Naive thymus-derived CD4-positive, alpha-beta T cell (primary cell): ENCODE data around the gene EIF4A2. TPM values are rescaled to one million over a fixed set of nuclear protein-coding genes. Genes with fewer than 3 reads are reported as not detected.

Experiments used
- ATAC-seq: fragments of 150-1000 bp; cut with Tn5 transposase; 2 replicates; pipeline ENCODE4 v1.10.0; 2021; ENCODE audit warnings: mild to moderate bottlenecking, moderate library complexity
- CTCF ChIA-PET: fragments of 350-600 bp; sonication (Branson Sonifier 250); formaldehyde crosslinking; loops from one replicate; lab custom pipeline; 2021; ENCODE audit warnings: antibody characterized with exemption; lab: Charles Lee
- POLR2A ChIA-PET: fragments of 350-600 bp; sonication (Branson Sonifier 250); formaldehyde crosslinking; loops from one replicate; lab custom pipeline; 2021; ENCODE audit warnings: antibody characterized with exemption, inconsistent platforms; lab: Charles Lee
- DNase-seq, 9 donors: peaks; one replicate each; pipeline versions ENCODE4 v3.0.0 to v3.0.0-alpha.2; 2020 to 2022; ENCODE audit warnings: mixed read lengths in 1 of 9
- H3K27ac ChIP-seq: one replicate; pipeline ENCODE4 v1.7.0; 2013; ENCODE audit warnings: mild to moderate bottlenecking, low read depth, low read length, moderate library complexity
- H3K27me3 ChIP-seq, 2 donors: one replicate each; pipeline ENCODE4 v1.7.0; 2013; ENCODE audit warnings: low read length in 2 of 2, mild to moderate bottlenecking in 2 of 2, moderate library complexity in 2 of 2; ENCODE audit not compliant: control insufficient read depth in 2 of 2, insufficient read depth in 2 of 2
- H3K36me3 ChIP-seq, 3 experiments: 1 replicate in 2 of 3; 2 replicates in 1 of 3; pipeline ENCODE4 v1.7.0; 2013; ENCODE audit warnings: low read length in 3 of 3, mild to moderate bottlenecking in 3 of 3, moderate library complexity in 1 of 3; ENCODE audit not compliant: insufficient read depth in 3 of 3, control insufficient read depth in 2 of 3
- H3K4me1 ChIP-seq, 2 donors: one replicate each; pipeline ENCODE4 v1.7.0; 2013; ENCODE audit warnings: low read length in 2 of 2, mild to moderate bottlenecking in 2 of 2, moderate library complexity in 1 of 2; ENCODE audit not compliant: control insufficient read depth in 2 of 2, insufficient read depth in 2 of 2
- H3K4me3 ChIP-seq: 2 replicates; pipeline ENCODE4 v1.7.0; 2013; ENCODE audit warnings: mild to moderate bottlenecking, low read length
- H3K9me3 ChIP-seq, 3 experiments: 1 replicate in 2 of 3; 2 replicates in 1 of 3; pipeline ENCODE4 v1.7.0; 2013; ENCODE audit warnings: low read length in 3 of 3; ENCODE audit not compliant: control insufficient read depth in 2 of 3
- H3K27ac Mint-ChIP-seq, 9 donors: one replicate each; pipeline ENCODE4 v1.8.0; 2020 to 2022; ENCODE audit warnings: mixed read lengths in 9 of 9, mild to moderate bottlenecking in 8 of 9, moderate library complexity in 5 of 9, inconsistent platforms in 2 of 9
- H3K27me3 Mint-ChIP-seq, 5 donors: one replicate each; pipeline ENCODE4 v1.8.0; 2021 to 2022; ENCODE audit warnings: mixed read lengths in 5 of 5, mild to moderate bottlenecking in 1 of 5
- H3K36me3 Mint-ChIP-seq, 5 donors: one replicate each; pipeline ENCODE4 v1.8.0; 2020 to 2022; ENCODE audit warnings: mixed read lengths in 5 of 5, mild to moderate bottlenecking in 3 of 5, inconsistent platforms in 1 of 5
- H3K4me1 Mint-ChIP-seq, 7 donors: one replicate each; pipeline ENCODE4 v1.8.0; 2020 to 2022; ENCODE audit warnings: mixed read lengths in 7 of 7, mild to moderate bottlenecking in 3 of 7, inconsistent platforms in 1 of 7
- H3K4me3 Mint-ChIP-seq, 10 donors: one replicate each; pipeline ENCODE4 v1.8.0; 2020 to 2022; ENCODE audit warnings: mild to moderate bottlenecking in 10 of 10, mixed read lengths in 10 of 10, moderate library complexity in 6 of 10, inconsistent platforms in 2 of 10
- H3K9me3 Mint-ChIP-seq, 11 donors: one replicate each; pipeline ENCODE4 v1.8.0; 2020 to 2022; ENCODE audit warnings: mixed read lengths in 11 of 11, mild to moderate bottlenecking in 4 of 11, inconsistent platforms in 1 of 11, moderate library complexity in 1 of 11
- intact Hi-C, 2 donors: fragments of 100-400 bp; cut with micrococcal nuclease; formaldehyde crosslinking; loops; one replicate each; pipeline ENCODE4 v1.15.1; 2023
- polyA plus RNA-seq, 2 donors: library from polyadenylated mRNA; unstranded; fragments of 300-500 nt; fragmentation: Illumina TruSeq; gene quantifications; one replicate each; pipeline ENCODE4 v1.2.3, GENCODE V29; 2021
- total RNA-seq, 6 experiments: library from RNA in 5 of 6; stranded (reverse) in 5 of 6; gene quantifications; 1 replicate in 5 of 6; 2 replicates in 1 of 6; pipeline ENCODE4 v1.2.3 and lab custom pipeline; 2021 to 2026

Gene EIF4A2
- total RNA-seq: 100 to 1,000 TPM; 401 to 804 (median 650) TPM
- 100 to 1,000 TPM; 237 to 329 TPM for polyA plus RNA-seq
- 1,271 reads per million, percentile 99 among the genes with 10 or more reads in this experiment for total RNA-seq (lab: John Stamatoyannopoulos, UW)

- Mint-ChIP-seq H3K4me1 (peaks cover 22 to 59% (median 51%) of the 10 kb centered on the region in 7 donors), H3K36me3 (peaks cover 13 to 47% (median 44%) of the 10 kb centered on the region in 5 donors), H3K4me3 (peak within 1 kb of the TSS; percentile 95 to 100 (median 99)), H3K27me3 (peaks cover 0 to 3% (median 0%) of the 10 kb centered on the region in 5 donors), H3K27ac (peak within 1 kb of the TSS; percentile 96 to 100 (median 99)), H3K9me3 (peaks cover 0 to 20% (median 0%) of the 10 kb centered on the region in 11 donors)
- ChIA-PET POLR2A (interaction anchor here (0.7 to 5.8 kb wide), 37 partner anchors 9 to 1197 kb away, joined by 3 to 168 read pairs (median 5); partner anchors contain the start of genes DNAJB11, RFC4, RPL39L and SENP2), CTCF (interaction anchor here (1.3 to 1.6 kb wide), 2 partner anchors 10 to 166 kb away, joined by 6 to 7 read pairs; no protein-coding TSS in a partner anchor)
- DNase-seq (peak; percentile 87 to 93 (median 91)), ATAC-seq (peak; percentile 86)
- no peaks in the 10 kb centered on the region for H3K9me3 ChIP-seq
- no peaks in the 10 kb centered on the region for H3K27me3 ChIP-seq
- H3K4me3 ChIP-seq: peak within 1 kb of the TSS; percentile 88
- H3K27ac ChIP-seq: peak within 1 kb of the TSS; percentile 97
- H3K36me3 ChIP-seq: peaks cover 40 to 49% (median 40%) of the 10 kb centered on the region in 3 experiments
- H3K4me1 ChIP-seq: peaks cover 37 to 39% of the 10 kb centered on the region in 2 donors
- intact Hi-C loops: loop anchor here (1.0 to 10.0 kb wide), 14 partner anchors 11 to 1968 kb away; partner anchors contain the start of genes DNAJB11 (in 2 of the 2), RFC4 (in 2 of the 2), ETV5 (in 1 of the 2) and RPL39L (in 1 of the 2)
These were observed at the start of gene EIF4A2 for GRCh38 chr3:186783058-186783730. Gene EIF4A2, plus strand, starts transcription at chr3:186783577. Its CDS starts 34 bp downstream, at chr3:186783611.

- H3K9me3 ChIP-seq: no peaks in the 10 kb centered on the region
- H3K27ac ChIP-seq: no peak overlapping the region
- ATAC-seq (no peak), DNase-seq (no peak)
- POLR2A ChIA-PET: no interaction called here
- Mint-ChIP-seq H3K9me3 (no peaks in the 10 kb centered on the region), H3K27me3 (peaks cover 0 to 5% (median 0%) of the 10 kb centered on the region in 5 donors), H3K36me3 (peaks cover 0 to 20% (median 9%) of the 10 kb centered on the region in 5 donors), H3K4me3 (no peak overlapping the region), H3K4me1 (peaks cover 0 to 7% (median 5%) of the 10 kb centered on the region in 7 donors), H3K27ac (no peak overlapping the region)
- CTCF ChIA-PET: no interaction called here
- no peaks in the 10 kb centered on the region for H3K4me1 ChIP-seq
- intact Hi-C loops: no loop called here
- H3K27me3 ChIP-seq: no peaks in the 10 kb centered on the region
- H3K4me3 ChIP-seq: no peak overlapping the region
- no peaks in the 10 kb centered on the region for H3K36me3 ChIP-seq
These were observed 40.6 kb upstream of the EIF4A2 start for GRCh38 chr3:186742618-186743380.

DNA sequence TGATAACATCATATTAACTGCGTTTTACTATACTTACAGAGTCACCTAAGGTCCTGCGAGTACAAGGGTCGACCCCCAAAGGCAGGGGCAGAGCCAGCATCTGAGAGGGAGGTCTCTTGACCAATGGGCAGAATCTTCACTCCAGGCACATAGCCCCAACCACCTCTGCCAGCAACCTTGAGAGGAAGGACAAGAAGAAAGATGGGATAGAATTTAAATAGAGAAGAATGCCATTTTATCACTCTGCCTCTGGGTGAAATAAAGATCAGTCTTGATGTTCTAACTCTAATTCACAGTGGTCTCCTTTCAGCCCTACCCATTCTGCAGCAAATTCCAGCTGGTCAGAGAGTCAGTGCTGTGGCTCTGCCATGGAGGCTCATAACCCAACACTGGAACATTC lies 39.7 kb upstream of the EIF4A2 start:
- no peaks in the 10 kb centered on the region for H3K27me3 ChIP-seq
- ATAC-seq (no peak), DNase-seq (no peak)
- peaks cover 0 to 20% (median 9%) of the 10 kb centered on the region in 5 donors for H3K36me3 Mint-ChIP-seq
- intact Hi-C loops: no loop called here
- H3K4me3 Mint-ChIP-seq: no peak overlapping the region
- peaks cover 0 to 12% (median 5%) of the 10 kb centered on the region in 7 donors for H3K4me1 Mint-ChIP-seq
- no peak overlapping the region for H3K27ac Mint-ChIP-seq
- no peaks in the 10 kb centered on the region for H3K4me1 ChIP-seq
- ChIA-PET POLR2A (no interaction called here), CTCF (no interaction called here)
- H3K27me3 Mint-ChIP-seq: peaks cover 0 to 5% (median 0%) of the 10 kb centered on the region in 5 donors
- H3K27ac ChIP-seq: no peak overlapping the region
- no peaks in the 10 kb centered on the region for H3K9me3 ChIP-seq
- H3K36me3 ChIP-seq: no peaks in the 10 kb centered on the region
- no peaks in the 10 kb centered on the region for H3K9me3 Mint-ChIP-seq
- H3K4me3 ChIP-seq: no peak overlapping the region

DNA sequence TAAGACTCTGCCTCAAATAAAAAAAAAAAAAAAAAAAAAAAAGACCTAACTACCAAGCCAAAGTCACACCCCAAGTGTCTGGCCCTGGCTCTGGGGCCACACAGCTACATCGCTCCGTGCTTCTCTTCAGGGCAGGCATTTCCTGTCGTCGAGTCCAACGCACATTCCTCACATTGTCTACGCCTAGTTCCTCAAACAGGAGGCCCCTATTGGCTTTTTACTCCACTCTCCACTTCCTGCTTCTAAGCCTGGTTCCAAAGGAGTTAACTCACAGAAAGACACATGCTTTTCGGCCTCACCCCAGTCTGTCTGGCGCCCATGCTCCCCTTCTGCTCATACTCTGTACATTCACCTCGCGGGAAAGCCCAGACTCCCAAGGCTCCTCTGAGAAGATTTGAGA lies 37.4 kb upstream of the EIF4A2 start:
- H3K27me3 Mint-ChIP-seq: peaks cover 0 to 5% (median 0%) of the 10 kb centered on the region in 5 donors
- H3K36me3 ChIP-seq: no peaks in the 10 kb centered on the region
- intact Hi-C loops: no loop called here
- ChIA-PET CTCF (no interaction called here), POLR2A (no interaction called here)
- no peak overlapping the region for H3K4me3 ChIP-seq
- ATAC-seq (peak; percentile 68), DNase-seq (peak in 3 of 9 donors; percentile 2 to 7 (median 4))
- no peaks in the 10 kb centered on the region for H3K9me3 Mint-ChIP-seq
- no peaks in the 10 kb centered on the region for H3K4me1 ChIP-seq
- no peaks in the 10 kb centered on the region for H3K9me3 ChIP-seq
- H3K36me3 Mint-ChIP-seq: peaks cover 0 to 11% (median 5%) of the 10 kb centered on the region in 5 donors
- no peaks in the 10 kb centered on the region for H3K27me3 ChIP-seq
- H3K27ac ChIP-seq: no peak overlapping the region
- H3K27ac Mint-ChIP-seq: no peak overlapping the region
- peaks cover 0 to 12% (median 5%) of the 10 kb centered on the region in 7 donors for H3K4me1 Mint-ChIP-seq
- H3K4me3 Mint-ChIP-seq: peak overlapping the region in 2 of 10 donors; percentile 16 to 59

DNA sequence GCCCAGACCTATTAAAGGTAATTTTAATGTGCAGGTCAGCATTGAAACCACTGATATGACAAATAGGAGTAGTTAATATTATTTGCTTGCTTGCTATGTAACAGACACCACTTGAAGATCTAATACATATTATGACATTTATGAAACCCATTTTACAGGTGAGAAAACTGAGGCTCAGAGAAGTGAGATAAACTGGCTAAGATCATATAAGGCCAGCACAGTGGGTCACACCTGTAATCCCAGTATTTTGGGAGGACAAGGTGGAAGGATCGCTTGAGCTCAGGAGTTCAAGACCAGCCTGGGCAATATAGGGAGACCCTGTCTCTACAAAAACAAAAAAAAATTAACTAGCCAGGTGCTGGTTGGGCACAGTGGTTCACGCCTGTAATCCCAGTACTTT lies 33.1 kb upstream of the EIF4A2 start:
- ChIA-PET CTCF (no interaction called here), POLR2A (no interaction called here)
- peaks cover 0 to 12% (median 5%) of the 10 kb centered on the region in 7 donors for H3K4me1 Mint-ChIP-seq
- Histone ChIP-seq H3K36me3 (no peaks in the 10 kb centered on the region), H3K4me1 (no peaks in the 10 kb centered on the region), H3K4me3 (no peak overlapping the region), H3K27me3 (no peaks in the 10 kb centered on the region), H3K27ac (no peak overlapping the region), H3K9me3 (no peaks in the 10 kb centered on the region)
- intact Hi-C loops: no loop called here
- H3K9me3 Mint-ChIP-seq: no peaks in the 10 kb centered on the region
- ATAC-seq (no peak), DNase-seq (no peak)
- H3K4me3 Mint-ChIP-seq: no peak overlapping the region
- no peak overlapping the region for H3K27ac Mint-ChIP-seq
- H3K27me3 Mint-ChIP-seq: peaks cover 0 to 10% (median 3%) of the 10 kb centered on the region in 5 donors
- no peaks in the 10 kb centered on the region for H3K36me3 Mint-ChIP-seq

DNA sequence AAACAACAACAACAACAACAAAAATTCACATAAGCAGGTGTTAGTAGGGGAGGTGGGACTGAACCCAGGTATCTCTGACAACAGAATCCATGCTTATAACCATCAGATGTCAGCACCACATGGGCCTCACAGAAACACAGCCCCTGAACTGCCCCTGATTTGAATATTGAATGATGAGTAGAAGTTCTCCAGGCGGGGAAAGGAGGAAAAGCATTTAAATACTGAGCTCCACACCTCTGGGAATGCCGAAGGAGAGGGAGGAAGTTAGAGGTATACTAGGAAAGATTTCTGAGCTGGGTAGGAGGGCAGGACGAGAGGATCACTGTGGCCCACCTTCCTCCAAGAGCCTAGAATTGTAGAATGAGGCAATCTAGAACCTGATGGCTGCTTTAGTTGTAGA lies 31.9 kb upstream of the EIF4A2 start:
- H3K4me3 ChIP-seq: no peak overlapping the region
- ChIA-PET CTCF (interaction anchor here (0.6 kb wide), 1 partner anchor 102 kb away, joined by 3 read pairs; no protein-coding TSS in a partner anchor), POLR2A (no interaction called here)
- no peaks in the 10 kb centered on the region for H3K9me3 Mint-ChIP-seq
- no peaks in the 10 kb centered on the region for H3K9me3 ChIP-seq
- DNase-seq: no peak
- H3K4me3 Mint-ChIP-seq: no peak overlapping the region
- H3K36me3 ChIP-seq: no peaks in the 10 kb centered on the region
- H3K4me1 Mint-ChIP-seq: peaks cover 0 to 5% (median 0%) of the 10 kb centered on the region in 7 donors
- no peaks in the 10 kb centered on the region for H3K4me1 ChIP-seq
- no peak overlapping the region for H3K27ac Mint-ChIP-seq
- ATAC-seq: no peak
- intact Hi-C loops: no loop called here
- no peaks in the 10 kb centered on the region for H3K27me3 ChIP-seq
- no peak overlapping the region for H3K27ac ChIP-seq
- H3K36me3 Mint-ChIP-seq: no peaks in the 10 kb centered on the region
- peaks cover 0 to 10% (median 3%) of the 10 kb centered on the region in 5 donors for H3K27me3 Mint-ChIP-seq
